HUES64 (cell line): ENCODE data around the gene FBXO39.
A peak's percentile ranks its signal among the peaks of the same experiment; 100 is the strongest.

Source experiments
- H3K27ac ChIP-seq: 2 replicates; pipeline ENCODE4 v1.7.0; 2013; ENCODE audit warnings: low read depth, low read length, inconsistent platforms
- H3K27me3 ChIP-seq: 2 replicates; pipeline ENCODE4 v1.6.1; 2013; ENCODE audit warnings: mild to moderate bottlenecking, low read length; ENCODE audit not compliant: insufficient read depth
- H3K36me3 ChIP-seq: 2 replicates; pipeline ENCODE4 v1.6.1; 2013; ENCODE audit warnings: mild to moderate bottlenecking, low read length; ENCODE audit not compliant: insufficient read depth
- H3K4me1 ChIP-seq: 2 replicates; pipeline ENCODE4 v1.6.1; 2013; ENCODE audit warnings: mild to moderate bottlenecking, low read length, moderate library complexity; ENCODE audit not compliant: insufficient read depth
- H3K4me3 ChIP-seq: 2 replicates; pipeline ENCODE4 v1.5.1; 2013; ENCODE audit warnings: mild to moderate bottlenecking, low read length, moderate library complexity
- H3K9ac ChIP-seq: 2 replicates; pipeline ENCODE4 v1.6.1; 2013; ENCODE audit warnings: mild to moderate bottlenecking, low read depth, low read length
- H3K9me3 ChIP-seq: 2 replicates; pipeline ENCODE4 v1.6.1; 2013; ENCODE audit warnings: low read depth, low read length; ENCODE audit not compliant: insufficient read depth
- WGBS: fragments of 150-250, 120-280 bp; methylation state at CpG from one replicate; pipeline ENCODE4 v1.1.7; 2013; ENCODE audit warnings: missing lambda C conversion rate; 5-methylcytosine and 5-hydroxymethylcytosine counted together

FBXO39 gene

DNA sequence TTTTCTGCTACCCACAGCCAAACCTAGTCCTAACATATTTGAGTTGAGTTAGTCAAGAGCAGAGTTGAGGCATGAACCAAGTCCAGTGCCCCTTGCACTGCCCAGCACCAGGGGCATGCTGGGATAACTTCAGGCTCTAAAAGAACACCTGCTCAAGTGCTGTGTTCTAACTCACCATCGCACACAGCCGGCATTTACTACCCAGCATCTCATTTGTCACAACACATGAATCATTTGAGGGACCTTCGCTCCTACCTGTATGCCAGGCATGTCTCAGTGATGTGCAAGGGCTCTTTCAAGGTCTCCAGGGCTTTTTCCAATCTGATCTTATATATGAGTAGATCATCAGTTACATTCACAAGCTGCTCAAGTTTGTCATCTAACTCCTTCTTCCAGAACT is 42.9 kb downstream of the FBXO39 start:
- no peaks in the 10 kb centered on the region for H3K27me3 ChIP-seq
- H3K9me3 ChIP-seq, result no peaks in the 10 kb centered on the region
- H3K9ac ChIP-seq, result no peak overlapping the region
- H3K4me3 ChIP-seq, result no peak overlapping the region
- 94% methylated on average over 3 of the region's 3 CpGs for WGBS
- H3K4me1 ChIP-seq, result no peaks in the 10 kb centered on the region
- H3K27ac ChIP-seq, result no peak overlapping the region
- no peaks in the 10 kb centered on the region for H3K36me3 ChIP-seq

DNA sequence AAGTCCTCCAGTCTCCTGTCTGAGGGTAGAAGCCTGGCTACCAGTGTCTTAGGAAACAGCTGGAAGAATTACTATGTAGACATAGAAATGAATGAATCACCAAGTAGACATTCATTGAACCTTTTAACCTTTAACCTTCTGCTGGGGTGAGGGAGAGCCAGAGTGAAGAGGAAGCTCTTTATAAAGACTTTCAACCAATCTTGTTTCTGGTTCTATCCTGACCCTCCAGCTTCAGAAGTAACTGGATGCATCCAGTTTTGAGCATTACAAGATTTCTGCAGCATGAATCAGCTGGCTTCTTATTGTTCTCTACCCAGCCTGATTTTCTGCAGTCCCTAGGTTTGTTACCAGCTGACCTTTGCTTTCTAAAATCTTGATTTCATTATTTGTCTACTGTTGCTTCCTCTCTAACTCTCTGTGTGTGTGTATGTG is 47.0 kb downstream of the FBXO39 start:
- no peaks in the 10 kb centered on the region for H3K4me1 ChIP-seq
- no peak overlapping the region for H3K27ac ChIP-seq
- H3K9me3 ChIP-seq, result no peaks in the 10 kb centered on the region
- no peaks in the 10 kb centered on the region for H3K36me3 ChIP-seq
- H3K4me3 ChIP-seq, result no peak overlapping the region
- no peaks in the 10 kb centered on the region for H3K27me3 ChIP-seq
- H3K9ac ChIP-seq, result no peak overlapping the region

DNA sequence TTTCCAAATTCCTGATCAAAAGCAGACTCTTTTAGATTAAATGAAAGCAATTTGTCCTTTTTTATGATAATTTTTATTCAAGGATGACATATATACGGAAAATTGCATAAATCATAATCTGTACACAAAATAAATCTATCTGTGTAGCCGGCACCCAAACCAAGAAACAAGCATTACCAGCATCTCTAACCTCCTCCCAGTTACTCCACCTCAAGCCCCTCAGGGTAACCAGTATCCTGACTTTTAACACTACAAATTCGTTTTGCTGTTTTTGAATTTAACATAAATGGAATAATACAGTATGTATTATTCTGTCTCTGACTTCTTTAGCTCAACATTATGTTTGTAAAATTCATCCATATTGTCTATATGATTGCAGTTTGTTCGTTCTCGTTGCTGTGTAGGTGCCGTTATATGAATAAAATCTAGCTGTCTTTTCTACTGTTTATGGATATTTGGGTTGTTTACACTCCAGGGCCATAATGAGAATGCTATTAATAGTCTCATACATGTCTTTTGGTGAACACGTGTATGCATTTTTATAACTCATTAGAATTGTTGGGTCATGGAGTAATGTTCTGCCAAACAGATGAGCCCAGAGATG is 54.5 kb downstream of the FBXO39 start:
- Histone ChIP-seq H3K27me3 (peaks cover 54% of the 10 kb centered on the region), H3K27ac (no peak overlapping the region), H3K4me3 (no peak overlapping the region), H3K9me3 (no peaks in the 10 kb centered on the region), H3K36me3 (no peaks in the 10 kb centered on the region), H3K4me1 (no peaks in the 10 kb centered on the region), H3K9ac (no peak overlapping the region)
- 90% methylated on average over 6 of the region's 7 CpGs for WGBS

DNA sequence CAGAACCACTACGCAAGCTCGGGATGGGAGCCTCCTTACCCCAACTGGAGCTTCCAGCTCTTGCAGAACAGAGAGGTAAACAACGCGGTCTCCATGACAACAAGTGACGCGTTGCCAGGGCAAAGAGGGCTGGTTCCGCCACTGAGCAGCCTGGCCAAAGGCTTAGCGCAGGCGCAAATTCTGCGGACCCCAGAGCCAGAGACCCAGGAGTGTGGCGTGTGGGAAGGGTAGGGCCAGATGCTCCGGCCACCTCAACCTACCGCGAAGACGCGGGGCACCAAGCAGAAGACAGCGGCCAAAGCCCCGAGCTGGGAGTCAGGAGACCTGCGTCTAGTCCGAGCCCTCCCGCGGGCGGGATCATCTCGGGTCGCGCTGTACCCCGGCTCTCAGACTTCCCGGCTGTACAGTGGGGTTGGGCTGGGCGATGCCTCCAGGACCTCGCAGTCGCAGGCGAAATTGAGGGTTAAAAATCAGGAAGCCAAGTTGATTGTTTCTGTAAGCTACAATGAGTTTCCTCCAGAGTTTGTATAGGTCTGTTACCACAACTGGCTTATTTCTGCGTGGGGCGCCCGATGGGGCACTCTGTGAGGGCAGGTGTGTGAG is 55.7 kb downstream of the FBXO39 start, which contains the start of gene TEKT1:
Gene TEKT1 (minus strand): TSS at position 69 of the 603 bp plus-strand sequence. CDS start 1,353 bp downstream, outside the sequence.
- 6% methylated on average over 35 of the region's 35 CpGs for WGBS
- no peak within 1 kb of the TSS for H3K27ac ChIP-seq
- peaks cover 58% of the 10 kb centered on the region for H3K27me3 ChIP-seq
- peak within 1 kb of the TSS; percentile 21; the same call in 1 of the 2 replicates for H3K9ac ChIP-seq
- peak within 1 kb of the TSS; percentile 56 for H3K4me3 ChIP-seq
- H3K4me1 ChIP-seq, result no peaks in the 10 kb centered on the region
- H3K9me3 ChIP-seq, result no peaks in the 10 kb centered on the region
- H3K36me3 ChIP-seq, result no peaks in the 10 kb centered on the region
